NCI-H2107 (cell line): Measurements from ENCODE around the gene LZTS2.
A peak's percentile ranks its signal among the peaks of the same experiment; 100 is the strongest.
"Not testable (repeated sequence)": the region's sequence is repeated elsewhere in the genome, so short reads cannot be mapped to it uniquely, and the experiment has no call there.

Source experiments
- DNase-seq: peaks from one replicate; lab custom pipeline; 2025; lab: John Stamatoyannopoulos, UW

The LZTS2 gene

DNA sequence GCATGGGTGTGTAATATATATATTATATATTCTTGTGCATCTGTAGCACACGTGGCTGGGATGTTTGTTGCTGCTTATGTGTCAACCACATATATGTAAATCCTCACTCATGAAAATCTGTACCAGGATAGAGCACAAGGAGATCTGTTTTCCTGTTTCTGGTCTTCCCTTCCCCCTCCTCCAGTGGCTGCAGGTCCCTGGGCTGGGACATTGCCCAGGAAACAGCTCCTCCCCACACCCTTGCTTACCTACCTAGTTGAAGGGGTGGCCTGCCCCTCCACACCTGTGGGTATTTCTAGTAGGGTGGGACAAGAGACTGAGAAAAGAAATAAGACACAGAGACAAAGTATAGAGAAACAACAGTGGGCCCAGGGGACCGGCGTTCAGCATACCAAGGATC is 33.7 kb downstream of the LZTS2 start:
- DNase-seq, result no peak

DNA sequence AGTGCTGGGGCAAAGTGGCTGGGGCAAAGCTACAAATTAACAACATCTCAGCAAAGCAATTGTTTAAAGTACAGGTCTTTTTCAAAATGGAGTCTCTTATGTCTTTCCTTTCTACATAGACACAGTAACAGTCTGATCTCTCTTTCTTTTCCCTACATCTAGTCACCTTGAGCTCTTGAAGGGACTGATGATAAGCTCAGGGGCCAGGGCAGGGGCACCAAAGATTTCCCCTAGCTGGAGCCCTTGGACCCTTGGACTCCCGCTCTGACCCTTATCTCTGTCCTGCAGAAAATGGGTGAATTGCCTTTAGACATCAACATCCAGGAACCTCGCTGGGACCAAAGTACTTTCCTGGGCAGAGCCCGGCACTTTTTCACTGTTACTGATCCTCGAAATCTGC is 34.8 kb downstream of the LZTS2 start:
- not testable (repeated sequence) for DNase-seq

DNA sequence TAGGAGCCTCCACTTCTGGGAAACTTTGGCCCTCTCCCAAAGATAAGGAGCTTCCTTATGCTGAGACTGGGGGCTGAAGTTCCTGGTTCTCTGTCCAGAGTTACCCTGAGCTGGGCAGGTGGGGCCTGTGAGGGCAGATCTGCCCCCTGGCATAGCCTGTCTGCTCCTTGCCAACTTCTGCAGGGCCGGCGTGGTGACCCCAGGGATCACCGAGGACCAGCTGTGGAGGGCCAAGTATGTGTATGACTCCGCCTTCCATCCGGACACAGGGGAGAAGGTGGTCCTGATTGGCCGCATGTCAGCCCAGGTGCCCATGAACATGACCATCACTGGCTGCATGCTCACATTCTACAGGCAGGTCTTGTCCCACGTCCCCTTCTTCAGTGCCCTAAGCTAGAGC is 35.7 kb downstream of the LZTS2 start:
- DNase-seq, result no peak

DNA sequence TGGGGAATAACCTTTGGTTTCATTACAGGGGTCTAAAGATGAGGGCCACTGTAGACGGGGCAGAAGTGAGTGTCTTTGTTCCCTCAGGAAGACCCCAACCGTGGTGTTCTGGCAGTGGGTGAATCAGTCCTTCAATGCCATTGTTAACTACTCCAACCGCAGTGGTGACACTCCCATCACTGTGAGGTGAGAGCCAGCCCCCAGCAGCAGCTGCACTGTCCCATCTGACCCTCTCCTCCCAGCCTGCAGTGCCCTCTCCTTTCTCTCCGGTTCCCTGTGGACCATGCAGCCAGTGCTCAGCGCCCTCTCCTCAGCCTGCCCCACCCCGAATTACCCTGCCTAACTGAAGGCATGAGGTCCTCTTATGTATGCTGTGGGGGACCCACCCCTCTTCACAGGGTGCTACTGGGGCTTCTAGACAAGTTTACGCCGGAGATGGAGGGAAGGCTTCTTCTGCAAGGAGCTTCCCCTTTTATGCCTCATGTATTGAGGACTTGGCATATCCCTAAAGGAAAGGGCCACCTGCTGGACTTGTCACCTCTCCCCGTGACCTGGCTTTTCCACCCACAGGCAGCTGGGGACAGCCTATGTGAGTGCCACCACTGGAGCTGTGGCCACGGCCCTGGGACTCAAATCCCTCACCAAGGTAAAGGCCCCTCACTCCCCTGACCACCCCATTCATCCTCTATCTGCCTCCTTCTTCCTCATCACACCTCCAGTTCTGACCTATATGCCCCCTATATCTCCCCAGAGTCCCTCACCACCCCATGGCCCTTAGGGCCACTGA is 36.5 kb downstream of the LZTS2 start:
- DNase-seq, result no peak

GRCh38 chr10:101036726-101037125 is 37.1 kb downstream of the LZTS2 start:
- no peak for DNase-seq

DNA sequence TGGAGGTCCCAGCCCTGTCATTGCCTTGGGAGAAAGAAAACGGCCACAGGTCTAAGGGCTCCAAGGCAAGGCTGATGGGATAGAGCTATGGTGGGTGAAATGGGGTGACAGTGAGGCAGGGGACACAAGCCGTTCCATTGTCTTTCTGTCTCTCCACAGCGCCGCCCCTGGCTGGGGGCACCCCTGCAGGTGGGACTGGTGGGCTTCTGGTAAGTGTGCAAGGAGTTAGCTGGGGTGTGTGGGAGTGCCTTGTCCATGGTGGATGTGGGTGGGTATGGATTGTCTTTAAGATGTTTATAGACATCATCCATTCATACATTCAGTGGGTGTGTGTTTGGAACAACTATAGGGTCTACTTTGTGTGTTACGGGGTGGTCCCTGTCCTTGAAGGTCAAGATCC is 38.9 kb downstream of the LZTS2 start:
- no peak for DNase-seq

- no peak for DNase-seq
Observed at GRCh38 chr10:101040061-101040460, 40.5 kb downstream of the LZTS2 start.

GRCh38 chr10:101040851-101041250 is 41.2 kb downstream of the LZTS2 start:
- DNase-seq, result no peak

- peak; percentile 43 for DNase-seq
Observed at GRCh38 chr10:101041252-101041761, 41.7 kb downstream of the LZTS2 start.

GRCh38 chr10:101042118-101042517 is 42.5 kb downstream of the LZTS2 start:
- DNase-seq, result no peak

GRCh38 chr10:101042667-101043362 is 43.2 kb downstream of the LZTS2 start:
- peak; percentile 95 for DNase-seq

DNA sequence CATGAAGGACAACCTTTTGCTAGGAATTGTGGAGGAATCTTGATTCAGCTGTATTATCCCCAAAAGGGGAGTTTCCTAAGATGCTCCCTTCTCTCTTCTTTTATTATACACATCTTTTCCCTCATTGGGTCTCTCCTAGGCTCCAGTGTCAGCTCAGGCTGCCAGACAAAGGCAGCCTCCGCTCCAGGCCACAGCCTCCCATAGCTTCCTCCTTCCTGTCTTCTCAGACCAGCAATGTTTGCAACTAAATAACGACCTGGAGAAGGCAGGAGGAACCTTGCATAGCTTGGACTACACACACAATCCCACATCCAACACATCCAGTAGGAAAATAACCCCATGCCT is 43.7 kb downstream of the LZTS2 start:
- no peak for DNase-seq

GRCh38 chr10:101044117-101044516 is 44.5 kb downstream of the LZTS2 start:
- DNase-seq, result no peak

GRCh38 chr10:101046332-101047238 is 47.0 kb downstream of the LZTS2 start:
- DNase-seq, result peak; percentile 3

DNA sequence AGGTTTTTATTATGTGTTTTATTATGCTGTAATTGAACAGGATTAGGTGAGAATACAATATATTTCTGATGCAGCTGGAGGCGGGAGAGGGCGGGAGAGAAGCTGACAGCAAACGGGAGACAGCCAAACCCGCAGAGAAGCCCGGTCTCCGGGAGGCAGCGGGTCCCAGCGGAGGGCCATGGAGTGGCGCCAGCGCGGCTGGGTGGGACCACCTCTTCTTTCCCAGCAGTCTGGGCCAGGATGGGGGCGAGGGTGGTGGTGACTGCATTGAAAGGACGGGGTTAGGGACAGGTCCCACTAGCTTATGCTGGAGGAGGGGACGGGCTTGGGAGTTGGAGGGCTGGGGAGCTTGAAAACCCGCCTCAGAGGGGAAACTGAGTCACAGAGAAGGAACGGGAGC is 47.7 kb downstream of the LZTS2 start:
- no peak for DNase-seq

DNA sequence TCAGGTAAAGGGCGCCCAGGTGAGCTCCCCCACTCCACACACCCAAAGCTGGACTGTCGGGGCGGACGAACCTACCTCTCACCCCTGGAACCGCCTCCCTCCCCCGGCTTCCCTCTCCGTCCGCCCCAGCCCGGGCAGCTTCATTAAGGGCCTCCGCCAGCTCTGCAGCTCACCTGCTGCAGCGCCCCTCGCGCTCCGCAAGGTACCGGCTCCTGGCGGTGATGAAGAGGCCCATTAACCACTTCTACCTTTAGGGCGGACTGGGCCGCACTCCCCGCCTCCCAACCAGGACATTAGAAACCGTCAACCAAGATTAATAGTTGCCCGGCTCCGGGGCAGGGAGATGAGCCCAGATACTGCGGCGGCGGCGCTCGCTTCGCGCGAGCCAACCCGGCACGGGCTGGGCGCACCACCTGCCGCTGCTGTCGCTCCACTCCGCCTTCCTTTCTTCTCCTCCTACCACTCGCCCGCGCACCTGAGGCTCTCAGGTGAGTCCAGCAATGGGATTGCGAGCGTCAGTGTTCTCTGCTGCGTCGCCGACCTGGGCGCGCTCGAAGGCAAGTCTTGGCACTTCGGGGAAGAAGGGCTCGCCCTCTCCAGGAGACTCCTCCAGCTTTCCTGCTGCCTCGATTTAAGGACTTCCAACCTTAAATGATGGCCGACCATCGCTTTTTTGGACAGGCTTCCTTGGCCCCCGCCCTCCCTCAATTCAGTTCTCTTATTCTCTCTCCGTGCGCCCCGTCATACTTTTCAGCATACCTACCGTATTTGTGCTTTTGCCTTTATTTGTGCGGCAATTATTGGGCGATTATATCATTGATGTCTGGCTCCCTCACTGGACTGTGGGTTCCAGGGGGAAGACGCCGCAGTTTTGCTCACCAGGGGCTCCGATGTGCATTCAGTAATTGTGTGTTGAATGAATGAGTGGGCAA is 48.6 kb downstream of the LZTS2 start:
- peak; percentile 73 for DNase-seq

- DNase-seq, result peak; percentile 63
Observed at GRCh38 chr10:101050208-101051069, 50.8 kb downstream of the LZTS2 start.

GRCh38 chr10:101052285-101052684 is 52.7 kb downstream of the LZTS2 start:
- DNase-seq, result no peak

DNA sequence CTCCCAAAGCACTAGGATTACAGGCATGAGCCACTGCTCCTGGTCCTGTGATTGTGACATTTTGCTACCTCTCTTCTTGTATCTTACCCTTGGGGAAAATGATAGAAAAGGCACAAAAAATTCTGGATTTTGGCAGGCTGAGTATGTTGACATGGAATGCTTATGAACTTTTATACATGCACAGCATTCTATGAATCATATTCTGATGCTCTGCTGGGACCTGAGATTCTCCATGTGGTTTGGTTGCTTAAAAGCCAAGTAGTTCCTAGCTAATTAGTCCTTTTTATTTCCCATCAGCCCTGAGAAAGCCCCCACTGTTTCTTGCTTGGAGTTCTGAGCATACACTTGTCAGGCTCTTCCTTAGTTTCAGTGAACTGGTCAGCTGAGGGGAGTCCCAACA is 53.9 kb downstream of the LZTS2 start:
- DNase-seq, result no peak

- no peak for DNase-seq
Observed at GRCh38 chr10:101054351-101054750, 54.7 kb downstream of the LZTS2 start.
